Rectal smooth muscle tissue (tissue), 1 donor: ENCODE results near the gene KIZ.

ENCODE experiments used
- H3K27ac ChIP-seq: one replicate; pipeline ENCODE4 v1.7.0; 2013; ENCODE audit warnings: low read depth, low read length, inconsistent platforms
- H3K27me3 ChIP-seq: one replicate; pipeline ENCODE4 v1.7.0; 2013; ENCODE audit warnings: low read length; ENCODE audit not compliant: control insufficient read depth, insufficient read depth
- H3K36me3 ChIP-seq: one replicate; pipeline ENCODE4 v1.7.0; 2013; ENCODE audit warnings: low read length; ENCODE audit not compliant: control insufficient read depth, insufficient read depth
- H3K4me1 ChIP-seq: one replicate; pipeline ENCODE4 v1.7.0; 2013; ENCODE audit warnings: low read length; ENCODE audit not compliant: control insufficient read depth, insufficient read depth
- H3K4me3 ChIP-seq: one replicate; pipeline ENCODE4 v1.7.0; 2013; ENCODE audit warnings: low read length
- H3K9ac ChIP-seq: one replicate; pipeline ENCODE4 v1.7.0; 2013; ENCODE audit warnings: low read length

KIZ gene

DNA sequence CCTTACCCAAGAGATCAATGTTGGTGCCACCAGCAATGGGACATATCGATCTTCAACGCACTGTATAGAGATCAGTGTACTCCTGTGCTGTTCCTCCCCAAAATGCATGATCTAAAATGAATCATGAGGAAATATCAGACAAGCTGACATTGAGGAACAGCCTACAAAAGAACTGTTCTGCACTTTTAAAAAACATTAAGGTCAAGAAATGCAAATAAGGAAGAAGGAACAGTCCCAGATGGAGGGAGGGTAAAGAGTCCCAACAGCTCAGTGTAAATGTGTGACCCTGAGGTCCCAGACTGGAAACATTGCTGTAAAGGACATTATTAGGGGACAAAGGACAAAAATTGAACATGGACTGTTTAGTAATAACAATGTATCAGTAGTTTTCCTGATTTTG lies 152.9 kb downstream of the KIZ start:
- no peak overlapping the region for H3K9ac ChIP-seq
- H3K27ac ChIP-seq, result no peak overlapping the region
- no peak overlapping the region for H3K4me3 ChIP-seq
- H3K36me3 ChIP-seq, result no peaks in the 10 kb centered on the region
- no peaks in the 10 kb centered on the region for H3K4me1 ChIP-seq
- H3K27me3 ChIP-seq, result no peaks in the 10 kb centered on the region

DNA sequence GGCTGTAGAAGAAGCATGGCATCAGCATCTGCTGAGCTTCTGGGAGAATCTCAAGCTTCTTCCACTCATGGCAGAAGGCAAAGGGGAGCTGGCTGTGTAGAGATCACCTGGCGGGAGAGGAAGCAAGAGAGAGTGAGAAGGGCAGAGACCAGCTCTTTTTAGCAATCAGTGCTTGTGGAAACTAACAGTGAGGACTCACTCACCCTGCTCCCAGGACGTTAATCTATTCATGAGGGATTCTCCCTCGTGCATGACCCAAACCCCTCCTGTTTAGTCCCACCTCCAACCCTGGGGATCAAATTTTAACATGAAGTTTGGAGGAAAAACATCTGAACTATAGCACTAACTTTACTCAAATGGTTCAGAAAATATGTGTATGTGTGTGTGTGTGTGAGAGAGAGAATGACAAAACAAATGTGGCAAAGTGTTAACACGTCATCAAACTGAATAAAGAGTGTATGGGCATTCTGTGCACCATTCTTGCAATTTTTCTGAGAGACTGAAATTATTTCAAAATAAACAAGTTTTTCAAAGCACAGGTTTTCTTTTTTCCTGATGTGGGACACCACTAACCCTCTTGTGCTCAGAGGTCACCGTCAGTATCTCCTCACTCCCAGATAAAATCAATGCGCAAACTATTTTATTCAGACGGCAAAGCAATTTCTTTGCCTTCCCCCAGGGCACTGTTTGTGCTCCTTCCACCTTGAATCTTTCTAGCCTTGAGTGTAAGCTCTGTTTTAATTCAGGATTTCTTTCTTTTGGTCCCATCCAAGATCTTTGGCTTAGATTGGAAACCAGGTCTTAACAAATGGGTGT lies 154.0 kb downstream of the KIZ start:
- H3K4me3 ChIP-seq, result no peak overlapping the region
- H3K4me1 ChIP-seq, result no peaks in the 10 kb centered on the region
- H3K27ac ChIP-seq, result no peak overlapping the region
- no peak overlapping the region for H3K9ac ChIP-seq
- no peaks in the 10 kb centered on the region for H3K36me3 ChIP-seq
- no peaks in the 10 kb centered on the region for H3K27me3 ChIP-seq

DNA sequence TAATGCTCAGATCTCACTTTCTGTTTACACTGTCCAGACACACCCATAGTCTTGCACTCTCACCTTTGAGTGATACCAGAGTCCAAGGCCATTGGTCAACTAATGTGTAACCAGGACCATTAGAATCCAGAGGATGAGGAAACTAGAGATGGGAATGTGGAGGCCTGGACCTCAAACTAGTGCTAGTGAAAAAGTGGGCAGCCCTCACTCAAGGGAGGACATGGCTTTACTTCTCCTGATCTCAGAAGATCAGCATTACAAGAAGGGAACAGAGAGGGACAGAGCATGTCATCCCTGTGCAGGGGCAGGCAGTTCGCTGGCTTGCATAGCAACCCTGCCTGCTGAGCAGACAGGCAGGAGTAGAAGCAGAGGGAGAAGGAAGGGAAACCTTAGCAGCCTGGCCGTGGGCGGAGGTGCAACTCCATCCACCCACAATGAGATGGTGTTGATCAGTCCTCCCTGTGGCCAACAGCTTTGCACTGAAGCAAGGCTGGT lies 154.7 kb downstream of the KIZ start:
- Histone ChIP-seq H3K27me3 (no peaks in the 10 kb centered on the region), H3K9ac (no peak overlapping the region), H3K4me1 (no peaks in the 10 kb centered on the region), H3K27ac (no peak overlapping the region), H3K36me3 (no peaks in the 10 kb centered on the region), H3K4me3 (no peak overlapping the region)

DNA sequence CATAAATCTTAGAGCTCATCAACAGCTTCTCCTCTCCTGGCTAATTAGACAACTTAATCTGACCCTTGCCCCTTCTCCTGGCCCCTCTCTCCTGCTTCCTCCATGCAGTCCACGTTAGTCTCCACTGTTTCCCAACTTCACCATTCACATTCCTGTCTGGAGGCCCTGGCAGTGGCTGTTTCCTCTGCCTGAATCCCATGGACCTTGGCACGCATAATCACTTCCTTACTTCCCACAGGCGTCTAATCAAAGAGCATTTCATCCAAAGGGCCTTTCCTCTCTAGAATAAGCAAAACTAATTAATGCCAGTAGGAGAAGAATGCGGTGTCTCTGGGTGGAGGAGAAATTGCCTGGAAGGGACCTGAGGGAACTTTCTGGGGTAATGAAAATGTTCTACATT lies 160.9 kb downstream of the KIZ start:
- Histone ChIP-seq H3K27ac (no peak overlapping the region), H3K4me3 (no peak overlapping the region), H3K4me1 (no peaks in the 10 kb centered on the region), H3K36me3 (no peaks in the 10 kb centered on the region), H3K9ac (no peak overlapping the region), H3K27me3 (no peaks in the 10 kb centered on the region)

DNA sequence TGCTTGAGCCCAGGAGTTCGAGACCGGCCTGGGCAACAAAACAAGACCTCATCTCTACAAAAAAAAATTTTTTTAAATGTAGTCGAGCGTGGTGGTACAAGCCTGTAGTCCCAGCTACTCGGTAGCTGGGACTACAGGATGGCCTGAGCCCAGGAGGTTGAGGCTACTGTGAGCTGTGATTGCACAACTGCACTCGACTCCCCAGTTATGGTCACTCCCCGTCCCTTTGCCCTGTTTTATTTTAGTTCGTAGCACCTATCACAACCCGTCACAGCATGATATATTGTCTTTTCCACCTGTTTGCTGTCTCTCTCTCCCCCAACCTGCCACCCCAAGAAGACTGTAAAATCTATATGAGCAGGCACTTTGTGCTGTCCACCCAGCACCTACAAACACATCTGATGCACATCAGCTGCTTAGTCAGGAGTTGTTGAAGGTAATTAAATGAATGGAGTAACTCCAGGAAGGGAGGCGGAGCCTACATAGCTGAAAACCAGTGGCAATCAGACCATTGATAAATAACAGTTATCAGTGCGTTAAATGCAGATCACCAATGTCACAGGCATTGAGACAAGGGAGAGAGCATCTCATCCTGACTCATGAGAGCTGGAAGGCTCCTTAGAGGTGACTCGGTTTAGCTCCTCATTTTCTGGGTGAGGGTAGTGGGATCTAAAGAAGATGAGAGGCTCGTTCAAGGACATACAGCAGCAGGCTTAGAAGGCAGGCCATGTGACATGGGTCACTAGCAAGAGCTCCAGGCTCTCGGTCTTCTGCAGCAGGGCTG lies 162.9 kb downstream of the KIZ start:
- Histone ChIP-seq H3K27ac (no peak overlapping the region), H3K4me1 (no peaks in the 10 kb centered on the region), H3K27me3 (no peaks in the 10 kb centered on the region), H3K9ac (no peak overlapping the region), H3K36me3 (no peaks in the 10 kb centered on the region), H3K4me3 (no peak overlapping the region)

DNA sequence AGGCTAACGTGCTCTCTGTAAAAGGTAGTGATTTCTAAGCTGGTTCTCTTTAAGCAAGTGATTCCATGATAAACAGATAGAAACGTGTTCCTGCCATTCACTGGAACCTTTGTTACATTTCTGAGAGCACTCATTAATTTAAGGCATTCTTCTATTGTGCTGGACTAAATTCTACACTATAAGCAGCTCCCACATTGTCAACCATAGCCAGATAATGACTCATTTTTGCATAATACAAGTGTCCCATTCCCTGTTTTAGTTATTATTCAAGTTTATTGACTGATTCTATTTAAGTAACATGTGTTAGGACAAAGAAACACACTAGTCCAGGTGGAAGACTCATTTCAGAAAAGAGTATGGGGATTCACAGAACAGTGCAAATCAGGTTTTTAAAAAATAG lies 163.8 kb downstream of the KIZ start:
- Histone ChIP-seq H3K4me1 (no peaks in the 10 kb centered on the region), H3K36me3 (no peaks in the 10 kb centered on the region), H3K9ac (no peak overlapping the region), H3K4me3 (no peak overlapping the region), H3K27ac (no peak overlapping the region), H3K27me3 (no peaks in the 10 kb centered on the region)

DNA sequence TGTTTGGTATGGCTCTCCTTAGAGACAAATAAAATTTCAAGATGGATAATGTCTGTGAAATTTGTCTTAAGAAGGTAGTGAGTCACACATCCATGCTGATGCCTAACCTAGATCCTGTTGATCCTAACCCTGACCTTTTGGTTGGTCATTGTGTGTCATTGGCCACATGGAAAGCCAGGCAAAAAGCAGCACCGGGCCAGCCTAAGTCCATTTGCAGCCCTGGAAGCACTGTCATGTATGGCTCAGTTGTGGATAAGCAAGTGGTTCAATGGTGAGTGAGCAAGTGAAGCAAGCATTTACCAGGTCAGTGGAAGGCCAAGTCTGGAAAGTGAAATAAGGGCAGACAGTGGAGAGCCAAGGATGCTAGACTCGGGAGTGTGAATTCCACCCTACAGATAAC lies 165.1 kb downstream of the KIZ start:
- no peaks in the 10 kb centered on the region for H3K27me3 ChIP-seq
- no peaks in the 10 kb centered on the region for H3K4me1 ChIP-seq
- no peak overlapping the region for H3K9ac ChIP-seq
- H3K4me3 ChIP-seq, result no peak overlapping the region
- no peak overlapping the region for H3K27ac ChIP-seq
- H3K36me3 ChIP-seq, result no peaks in the 10 kb centered on the region

DNA sequence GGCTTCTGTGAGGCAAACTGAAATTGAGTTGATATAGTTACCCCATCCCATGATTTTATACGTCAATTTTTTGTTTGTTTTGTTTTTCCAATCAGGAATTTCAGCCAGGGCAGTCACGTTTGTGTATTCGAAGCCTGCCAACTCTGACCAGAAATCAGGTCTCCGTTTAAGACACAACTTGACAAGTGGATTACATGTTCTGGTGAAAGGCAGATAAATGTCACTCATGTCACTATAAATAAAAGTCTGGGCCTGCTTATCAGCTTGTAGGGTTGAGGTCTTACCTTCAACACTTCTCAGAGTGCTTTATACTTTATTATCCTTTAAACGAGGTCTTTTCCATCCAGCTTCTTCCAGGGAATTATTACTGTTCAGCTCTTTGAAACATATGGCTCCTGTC lies 168.9 kb downstream of the KIZ start:
- Histone ChIP-seq H3K27me3 (no peaks in the 10 kb centered on the region), H3K9ac (no peak overlapping the region), H3K4me3 (no peak overlapping the region), H3K4me1 (no peaks in the 10 kb centered on the region), H3K27ac (no peak overlapping the region), H3K36me3 (no peaks in the 10 kb centered on the region)
